Right hindlimb (tissue), 1 donor: ENCODE data around the gene MORC2.

Experiments
- DNase-seq: peaks from one replicate; pipeline ENCODE4 v3.0.0-alpha.2; 2018

MORC2 gene

DNA sequence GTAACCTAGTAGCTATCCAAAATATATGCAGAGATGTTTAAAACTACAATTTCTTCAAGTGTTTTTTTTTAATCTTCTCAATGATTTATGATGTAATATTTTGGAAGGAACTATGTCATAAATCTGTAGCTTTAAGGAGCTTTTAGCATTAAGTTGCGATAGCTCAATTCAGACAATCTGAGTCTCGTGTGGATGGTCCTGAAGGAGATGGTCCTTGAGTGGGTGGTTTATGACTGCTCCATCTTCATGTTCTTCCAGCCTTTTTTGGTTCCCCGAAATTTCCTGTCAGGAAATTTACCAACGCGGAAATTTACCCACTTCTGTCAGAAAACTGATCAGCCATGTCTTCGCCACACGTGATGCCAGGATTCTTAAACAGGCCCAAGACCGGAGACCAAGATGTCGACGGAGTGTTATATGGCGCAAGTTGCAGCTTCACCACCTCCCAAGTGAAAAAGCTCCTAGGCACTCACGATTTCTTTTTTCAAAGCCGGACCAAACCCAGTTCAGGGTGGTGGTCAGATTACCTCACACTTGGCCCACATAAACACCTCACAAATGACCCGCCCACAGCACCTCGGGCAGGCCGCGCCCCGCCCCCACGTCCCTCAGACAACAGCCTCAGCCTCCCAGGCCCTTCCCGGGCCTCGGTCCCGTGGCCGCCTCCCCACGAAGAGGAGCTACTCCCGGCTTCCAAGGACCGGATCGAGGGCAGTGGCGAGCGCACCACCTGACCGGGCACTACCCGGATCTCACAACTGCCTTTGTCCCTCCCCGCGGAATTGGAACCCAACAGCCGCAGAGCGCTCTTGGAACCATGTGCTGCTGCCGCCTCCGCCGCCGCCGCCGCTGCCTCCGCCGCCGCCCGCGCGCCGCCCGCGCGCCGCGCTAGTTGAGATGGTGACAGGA lies at the start of gene MORC2:
Gene MORC2 (minus strand): TSS at position 760 of the 909 bp plus-strand sequence. CDS start 885 bp downstream, outside the sequence.
- no peak for DNase-seq

DNA sequence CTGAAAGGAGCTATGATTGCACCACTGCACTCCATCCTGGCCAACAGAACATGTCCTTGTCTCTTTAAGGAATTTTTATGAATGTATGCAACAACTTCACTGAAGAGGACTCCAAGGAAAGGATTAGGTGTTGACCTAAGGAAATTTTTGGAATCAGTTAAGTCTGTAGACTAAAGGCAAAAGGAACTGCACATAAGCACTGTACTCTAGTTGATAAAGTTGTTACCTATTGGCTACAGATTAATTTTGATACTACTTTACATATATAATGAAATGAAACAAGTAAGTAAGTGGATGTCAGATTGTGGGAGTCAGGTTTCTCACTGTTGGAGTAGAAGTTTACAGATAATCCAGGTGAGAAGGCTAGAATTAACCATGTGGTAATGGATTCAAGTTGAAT lies 37.0 kb upstream of the MORC2 start:
- no peak for DNase-seq

DNA sequence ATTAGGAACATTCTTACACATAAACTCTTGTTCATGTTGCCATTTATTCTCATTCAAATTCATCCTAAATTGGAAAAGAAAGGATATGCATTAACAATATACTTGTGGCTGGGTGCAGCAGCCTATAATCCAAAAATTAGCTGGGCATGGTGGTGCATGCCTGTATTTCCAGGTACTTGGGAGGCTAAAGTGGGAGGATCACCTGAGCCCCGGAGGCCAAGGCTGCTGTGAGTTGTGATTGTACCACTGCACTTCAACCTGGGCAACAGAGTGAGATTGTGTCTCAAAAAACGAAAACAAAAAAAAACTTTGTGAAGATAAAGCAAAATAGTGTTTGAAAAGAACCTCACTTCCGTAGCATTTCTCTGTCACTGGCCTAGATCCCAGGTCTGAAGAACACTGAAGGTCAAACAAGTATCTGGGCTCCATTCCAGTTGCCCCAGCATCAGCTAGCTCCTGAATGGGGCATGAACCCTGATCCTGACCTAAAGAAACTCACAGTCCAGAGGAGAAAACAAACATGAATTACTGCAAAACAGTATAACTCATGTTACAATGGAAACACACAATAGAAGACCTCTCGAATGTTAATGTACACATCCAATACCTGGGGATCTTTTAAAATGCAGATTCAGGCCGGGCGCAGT lies 32.7 kb upstream of the MORC2 start:
- DNase-seq: no peak

DNA sequence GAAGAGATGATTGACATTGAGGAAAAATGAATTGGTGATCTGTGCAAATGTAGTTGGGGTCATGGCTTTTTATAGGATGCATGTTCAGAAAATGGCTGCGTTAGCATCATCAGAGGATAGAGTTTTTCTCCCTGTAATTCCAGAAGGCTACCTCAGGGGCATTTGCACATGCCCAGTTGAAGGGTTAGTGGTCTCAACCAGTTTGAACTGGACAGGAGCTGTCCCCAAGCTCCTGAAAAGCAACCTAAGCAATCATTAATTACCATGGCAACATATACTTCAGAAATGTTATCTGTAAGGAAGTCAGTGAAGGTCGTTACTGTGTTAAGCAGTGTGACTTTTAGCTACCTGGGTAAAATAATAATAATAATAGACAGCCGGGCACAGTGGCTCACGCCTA lies 29.8 kb upstream of the MORC2 start:
- no peak for DNase-seq

DNA sequence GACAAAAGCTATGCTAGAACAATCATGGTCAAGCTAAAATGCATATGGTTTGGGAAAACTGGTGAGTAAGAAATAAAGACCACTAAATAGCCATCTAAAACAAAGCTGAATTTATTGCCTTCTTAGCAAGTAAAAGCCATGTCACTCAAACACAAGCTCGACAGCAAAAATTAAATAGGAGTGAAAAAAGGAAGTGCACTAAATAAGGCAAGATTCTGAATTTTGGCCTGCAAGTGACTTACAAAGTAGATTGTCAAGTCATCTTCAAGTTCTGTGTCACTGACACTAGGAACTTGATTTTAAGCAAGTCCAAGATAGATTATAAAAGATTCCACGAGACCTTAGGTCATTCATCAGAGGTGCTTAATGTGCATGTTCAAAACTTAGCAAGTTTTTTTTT lies 27.9 kb upstream of the MORC2 start:
- DNase-seq: no peak

DNA sequence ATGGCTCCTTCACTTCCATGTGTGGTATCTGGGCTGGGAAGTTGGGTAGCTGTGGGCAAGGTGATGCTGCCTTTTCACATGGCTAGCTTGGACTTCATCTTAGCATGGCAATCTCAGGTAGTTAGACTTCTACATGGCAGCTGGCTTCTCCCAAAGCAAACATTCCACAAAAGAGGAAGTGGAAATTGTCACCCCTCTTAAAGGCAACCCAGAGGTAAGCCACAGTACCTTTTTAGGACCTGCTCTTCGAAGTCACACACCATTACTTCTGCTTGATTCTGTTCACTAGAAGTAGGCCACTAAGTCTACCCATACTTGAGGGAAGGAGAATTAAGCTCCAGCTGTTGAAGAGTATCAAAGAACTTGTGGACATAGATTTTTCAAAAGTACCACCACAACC lies 26.4 kb upstream of the MORC2 start:
- no peak for DNase-seq

DNA sequence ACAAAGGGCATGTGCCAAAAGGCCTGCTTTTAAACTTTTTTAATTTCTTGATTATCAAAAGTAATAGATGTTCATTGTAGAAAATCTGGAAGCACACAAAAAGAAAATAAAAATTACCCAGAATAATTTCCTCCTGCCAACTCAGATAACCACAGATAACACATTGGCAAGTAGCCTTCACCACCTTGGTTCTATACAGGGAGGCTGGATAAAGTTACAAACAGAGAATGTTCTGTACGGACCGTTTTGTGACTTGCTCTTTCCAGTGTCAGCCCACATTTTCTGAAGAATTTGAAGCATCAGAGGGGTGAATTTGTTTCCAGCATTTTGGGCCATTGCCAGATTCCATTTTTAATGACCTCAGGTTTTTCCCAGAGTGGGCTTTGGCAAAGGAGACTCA lies 24.0 kb upstream of the MORC2 start:
- no peak for DNase-seq

DNA sequence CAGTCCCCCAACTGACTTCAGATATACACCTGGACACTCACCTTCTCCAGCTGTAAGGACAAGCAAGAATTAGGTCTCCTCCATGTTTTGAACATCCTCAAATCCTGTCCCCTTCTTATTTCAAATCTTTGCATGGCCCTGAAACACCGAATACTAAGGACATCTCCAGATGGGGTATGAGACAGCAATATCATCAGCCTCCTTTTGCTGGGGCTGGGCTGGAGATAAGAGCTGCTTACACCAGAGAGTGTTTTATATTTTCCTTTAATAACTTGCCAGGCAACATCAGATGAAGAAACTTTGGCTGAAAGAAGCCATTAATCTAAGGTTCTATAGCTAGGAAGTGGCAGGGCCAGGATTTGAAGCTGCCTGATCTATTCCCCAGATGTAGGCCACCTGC lies 22.1 kb upstream of the MORC2 start:
- DNase-seq: no peak

DNA sequence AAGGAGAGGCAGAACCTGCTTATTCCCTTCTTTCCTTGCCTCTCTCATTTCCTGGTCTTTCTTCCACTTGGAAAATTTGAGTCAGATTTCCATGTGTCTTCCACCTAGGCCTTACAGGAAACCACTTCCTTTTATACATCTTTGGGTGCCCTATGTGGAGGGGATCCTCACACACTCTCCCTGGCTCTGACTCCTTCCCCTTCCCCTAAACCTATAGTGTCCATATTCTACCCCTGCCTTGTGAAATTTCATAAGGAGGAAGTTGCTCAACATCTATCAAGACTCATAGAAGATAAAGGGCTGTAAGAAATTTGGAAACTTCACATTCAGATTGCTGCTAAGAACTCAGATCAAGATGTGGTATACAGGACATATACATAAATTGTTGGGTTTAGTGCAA lies 20.9 kb upstream of the MORC2 start:
- DNase-seq: no peak

DNA sequence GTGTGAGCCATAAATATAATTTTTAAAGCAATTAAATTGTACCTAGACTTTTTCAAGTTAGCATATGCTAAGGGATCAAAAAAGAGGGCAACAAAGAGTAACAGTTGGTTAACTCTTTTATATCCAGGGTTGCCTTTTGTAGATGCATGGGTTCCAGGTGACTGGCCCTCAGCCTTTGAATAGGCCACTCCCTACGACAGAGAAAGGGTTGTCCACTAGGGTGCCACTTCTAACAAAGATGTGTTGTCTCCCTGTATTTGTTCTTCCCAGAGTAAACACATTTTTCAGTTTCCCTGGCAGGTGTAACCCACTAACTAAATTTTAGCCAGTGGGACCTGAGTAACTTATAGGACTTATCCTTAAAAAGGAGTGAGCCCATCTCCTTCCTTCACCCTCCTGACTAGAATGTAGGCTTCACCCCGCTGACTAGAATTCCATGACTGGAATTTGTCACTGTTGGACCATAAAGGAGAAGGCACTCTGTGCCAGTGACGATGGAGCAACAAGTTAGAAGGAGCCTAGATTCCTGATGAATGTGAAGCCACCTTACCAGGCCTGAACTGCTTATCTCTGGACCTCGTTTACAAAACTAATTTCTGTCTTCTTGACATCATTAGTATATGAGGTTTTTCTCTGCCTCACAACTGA lies 17.1 kb upstream of the MORC2 start:
- DNase-seq: no peak

DNA sequence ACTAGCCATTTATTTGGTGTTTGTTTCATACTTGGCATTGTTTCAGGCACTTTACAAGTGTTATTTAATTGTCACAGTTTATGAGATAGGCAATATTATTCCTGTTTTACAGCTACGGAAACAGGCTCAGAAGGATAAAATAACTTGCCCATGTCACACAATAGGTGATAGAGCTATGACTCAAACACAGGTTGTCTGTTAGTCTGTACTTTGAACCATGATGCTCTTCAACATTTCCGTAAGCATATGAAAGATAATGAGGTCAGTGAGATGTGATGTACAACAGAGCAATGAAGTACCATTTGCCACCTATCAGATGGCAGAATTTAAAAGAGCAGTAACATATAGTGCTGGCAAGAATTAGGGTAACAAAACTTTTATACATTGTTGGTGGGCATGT lies 15.7 kb upstream of the MORC2 start:
- DNase-seq: no peak

DNA sequence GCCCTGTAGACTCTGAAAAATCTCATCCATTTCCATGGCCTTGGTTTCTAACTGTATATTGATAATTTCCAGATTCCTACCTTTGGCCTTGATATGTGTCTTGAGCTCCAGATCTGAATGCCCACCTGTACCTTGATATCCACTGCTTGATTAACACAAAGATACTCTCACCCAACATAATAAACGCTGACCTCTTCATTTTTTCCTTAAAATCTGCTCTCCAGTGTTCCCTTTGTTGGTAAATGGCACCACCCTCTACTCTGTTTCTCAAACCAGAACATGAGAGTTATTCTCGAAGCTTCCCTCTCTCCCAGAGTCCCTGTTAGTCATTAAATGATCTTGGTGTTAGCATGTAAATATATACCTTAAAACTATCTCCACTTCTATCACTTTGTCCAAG lies 13.9 kb upstream of the MORC2 start:
- DNase-seq: no peak

DNA sequence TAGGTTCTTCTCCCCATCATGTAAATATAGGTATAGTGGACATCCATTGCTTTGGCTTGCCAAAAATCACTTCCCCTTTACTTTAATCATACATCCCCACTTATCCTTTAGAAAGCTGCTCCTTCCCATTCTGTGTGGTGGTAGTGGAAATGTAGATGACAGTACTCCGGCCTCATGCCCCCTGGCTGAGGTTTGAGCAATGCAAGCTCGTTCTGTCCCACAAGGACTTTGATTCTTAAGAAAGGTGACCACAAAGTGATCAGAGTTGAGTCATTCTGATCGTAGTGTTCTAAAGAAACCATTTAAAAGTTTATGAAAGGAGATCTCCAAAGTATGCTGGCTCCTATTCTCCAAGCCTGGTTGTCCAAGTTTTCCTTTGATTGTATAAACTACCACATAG lies 11.4 kb upstream of the MORC2 start:
- no peak for DNase-seq

DNA sequence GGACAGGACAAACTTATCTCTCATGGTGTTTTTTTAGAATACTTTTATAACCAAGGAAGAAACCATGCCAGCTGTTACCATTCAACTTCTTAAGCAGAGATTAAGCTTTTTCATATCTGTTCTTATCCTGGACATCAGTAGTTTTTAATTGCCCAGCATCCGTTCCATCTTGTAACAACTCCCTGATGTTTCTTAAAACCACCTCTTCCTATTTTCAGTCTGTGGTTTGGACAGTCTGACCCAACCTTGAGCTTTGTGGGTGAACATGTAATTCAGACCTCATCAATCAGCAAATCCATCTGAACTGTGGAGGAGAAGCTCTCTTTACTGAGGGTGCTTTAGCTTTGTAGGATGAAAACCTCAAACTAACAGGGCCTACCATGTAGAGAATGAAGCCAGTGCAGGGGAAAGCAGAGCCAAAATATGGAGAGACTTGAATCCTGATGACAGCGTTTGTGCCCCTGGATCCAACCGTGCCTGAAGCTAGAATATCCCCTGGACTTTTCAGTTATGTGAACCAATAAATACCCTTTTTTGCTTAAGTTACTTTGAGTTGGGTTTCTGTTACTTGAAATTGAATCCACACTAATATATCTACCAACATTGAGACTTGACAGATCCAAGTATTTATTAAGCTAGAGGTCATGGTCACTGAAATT lies 9.9 kb upstream of the MORC2 start:
- DNase-seq: no peak

DNA sequence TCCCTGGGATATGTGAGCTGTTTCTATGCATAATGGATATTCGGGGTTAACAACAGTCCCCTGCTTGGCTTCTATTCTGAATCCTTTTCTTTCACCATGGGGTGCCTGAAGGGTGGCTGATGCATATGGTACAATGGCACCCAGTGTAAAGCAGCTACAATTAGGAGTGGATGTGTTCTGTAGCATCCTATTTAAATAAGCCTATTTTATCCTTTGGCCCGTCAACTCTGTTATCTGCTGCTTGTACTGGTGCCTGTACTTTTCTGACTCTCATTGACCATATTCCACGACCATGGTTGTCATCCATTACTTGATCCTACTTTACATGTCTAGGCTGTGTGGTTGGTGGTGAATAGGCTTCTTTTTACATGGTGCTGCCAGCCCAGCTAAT lies 1.8 kb upstream of the MORC2 start:
- DNase-seq: no peak

DNA sequence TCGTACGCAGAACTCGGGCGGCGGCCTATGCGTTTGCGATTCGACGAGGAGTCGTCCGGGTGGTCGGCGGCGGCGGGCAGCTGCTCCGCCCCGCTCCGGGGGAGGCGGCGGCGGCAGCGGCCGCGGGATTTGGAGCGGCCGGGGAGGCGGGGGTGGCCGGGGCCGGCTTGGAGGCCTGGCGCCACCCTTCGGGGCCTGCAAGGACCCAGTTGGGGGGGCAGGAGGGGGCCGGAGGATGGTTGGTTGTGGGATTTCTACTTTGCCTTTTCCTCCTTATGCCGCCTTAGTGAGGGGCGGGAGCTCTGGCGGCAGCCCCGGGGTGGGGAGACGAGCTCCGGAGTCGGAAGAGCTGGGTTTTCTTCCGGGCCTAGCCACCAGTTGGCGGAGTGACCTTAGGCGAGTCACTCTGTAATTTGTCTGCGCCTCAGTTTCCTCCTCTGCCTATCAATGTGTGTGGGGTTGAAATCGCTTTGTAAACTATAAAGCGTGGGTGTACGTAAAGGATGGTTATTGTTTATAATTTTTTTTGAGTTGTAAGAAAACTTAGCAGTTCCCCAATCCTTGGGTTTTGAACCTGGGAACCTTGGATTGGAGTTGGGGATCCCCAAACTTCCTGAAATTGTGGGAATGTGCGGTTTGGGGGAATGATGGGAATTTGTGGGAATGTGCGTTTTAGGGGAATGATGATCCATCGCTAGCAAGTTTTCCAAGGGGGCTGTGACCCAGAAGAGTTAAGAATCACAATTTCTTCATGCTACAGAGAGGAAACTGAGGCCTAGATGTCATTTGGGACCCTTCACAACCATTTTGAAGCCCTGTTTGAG lies 1.2 kb upstream of the MORC2 start:
- DNase-seq: peak; percentile 61

DNA sequence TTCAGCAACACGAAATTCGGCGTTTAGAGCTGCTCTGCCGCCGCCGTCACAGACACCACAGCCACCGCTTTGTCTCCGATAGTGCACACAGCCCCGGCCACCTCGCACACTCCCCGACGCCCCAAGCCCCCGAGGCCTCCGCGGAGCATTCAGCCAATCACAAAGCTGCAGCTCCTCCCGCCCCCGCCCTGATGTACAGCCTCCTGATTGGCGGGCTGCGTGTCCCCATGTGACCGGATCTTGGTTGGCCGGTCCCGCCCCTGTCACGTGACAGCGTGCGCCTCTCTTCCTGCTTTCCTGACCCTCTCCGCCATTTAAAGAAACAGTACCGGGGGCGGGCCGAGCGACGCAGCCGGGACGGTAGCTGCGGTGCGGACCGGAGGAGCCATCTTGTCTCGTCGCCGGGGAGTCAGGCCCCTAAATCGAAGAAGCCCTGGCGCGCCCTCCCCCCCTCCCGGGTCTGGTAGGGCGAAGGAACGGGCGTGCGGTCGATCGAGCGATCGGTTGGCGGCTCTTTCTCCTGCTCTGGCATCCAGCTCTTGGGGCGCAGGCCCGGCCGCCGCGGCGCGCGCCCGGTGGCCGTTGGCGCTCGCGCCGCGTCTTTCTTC lies 454 bp upstream of the MORC2 start, which contains the start of gene TUG1:
Gene TUG1 (plus strand): TSS at position 342 of the 608 bp plus-strand sequence.
- peak; percentile 99 for DNase-seq

DNA sequence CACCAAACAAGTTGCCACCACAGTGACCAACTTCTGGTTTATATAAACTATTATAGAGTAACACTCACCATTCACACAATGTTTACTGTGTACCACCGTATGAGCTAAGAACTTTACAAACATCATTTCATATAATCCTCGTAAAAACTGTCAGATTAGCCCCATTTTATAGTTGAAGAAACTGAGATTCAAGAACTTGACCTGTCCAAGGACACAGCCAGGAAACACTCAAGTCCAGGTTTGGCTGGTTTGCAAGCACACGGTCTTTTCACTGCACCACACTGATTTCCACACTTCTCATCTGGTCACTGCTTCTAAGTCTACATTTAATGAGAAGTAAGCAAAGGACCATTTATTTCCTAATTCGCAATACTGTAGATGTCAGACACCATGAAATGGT lies 3.7 kb downstream of the MORC2 start:
- no peak for DNase-seq

DNA sequence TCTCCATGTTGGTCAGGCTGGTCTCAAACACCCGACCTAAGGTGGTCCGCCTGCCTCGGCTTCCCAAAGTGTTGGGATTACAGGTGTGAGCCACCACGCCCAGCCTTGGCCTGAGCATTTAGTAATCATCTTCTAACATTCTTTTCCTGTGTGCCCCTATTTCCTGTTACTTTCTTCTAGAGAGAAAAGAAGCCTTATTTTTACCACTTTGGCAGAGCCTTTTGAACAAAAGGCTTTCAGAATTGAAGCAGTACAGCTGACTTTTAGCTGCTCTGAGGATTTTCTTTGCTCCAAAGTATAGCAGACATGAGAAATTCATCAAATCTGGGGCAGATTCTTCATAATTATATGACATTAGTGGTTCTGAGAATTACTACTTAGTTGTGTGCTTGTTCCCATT lies 13.4 kb downstream of the MORC2 start:
- DNase-seq: no peak

DNA sequence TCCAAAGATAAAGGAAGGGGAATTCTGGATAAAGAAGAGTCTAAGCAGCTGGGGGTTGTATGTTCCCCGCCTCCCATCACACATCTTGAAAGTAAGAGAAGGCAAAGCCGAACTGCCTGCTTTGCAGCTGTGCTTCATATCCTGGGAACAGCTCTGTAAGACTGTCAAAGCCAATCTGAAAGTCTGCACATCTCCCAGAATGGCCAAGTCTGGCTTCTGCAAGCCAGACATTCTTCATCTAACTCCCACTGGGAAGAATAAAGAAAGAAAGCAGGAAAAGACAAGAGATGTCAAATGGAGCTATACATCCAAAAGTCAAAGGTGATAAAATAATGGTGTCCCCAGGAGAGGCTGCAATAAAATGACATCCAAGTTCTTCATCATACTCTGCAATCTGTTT lies 15.4 kb downstream of the MORC2 start:
- no peak for DNase-seq

DNA sequence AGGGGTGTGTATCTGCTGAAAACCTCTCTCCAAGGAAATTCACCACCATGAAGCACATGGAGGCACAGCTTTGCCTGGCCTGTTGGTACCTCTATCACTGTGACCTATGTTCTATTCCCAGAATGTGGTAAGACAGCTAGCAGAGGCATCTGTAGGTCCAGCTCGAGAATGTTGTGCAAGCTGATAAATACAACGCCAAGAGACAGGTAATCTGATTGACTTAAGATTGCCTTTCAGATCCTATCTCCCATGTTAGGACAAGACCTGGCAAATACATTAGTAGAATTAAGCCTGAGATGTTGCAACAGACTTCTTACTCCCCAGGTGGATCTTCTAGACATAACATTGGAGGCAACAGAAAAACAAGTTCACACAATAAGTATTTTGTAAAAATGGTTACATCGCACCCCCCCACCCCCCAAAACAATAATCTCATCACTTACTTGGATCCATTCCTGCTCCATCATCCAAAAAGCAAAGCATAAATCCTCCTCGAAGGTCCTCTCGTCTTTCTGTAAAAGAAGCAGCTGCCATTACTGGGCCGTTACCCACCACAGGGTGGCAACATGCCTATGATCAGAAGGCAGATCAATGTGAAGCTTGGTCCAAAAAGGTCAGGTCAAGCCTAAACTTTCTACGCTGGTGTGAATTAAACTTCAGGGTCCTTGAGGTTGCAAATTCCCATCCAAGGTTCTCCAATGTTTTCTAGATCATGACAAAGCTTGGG lies 18.5 kb downstream of the MORC2 start:
- DNase-seq: no peak
